ENCODE data around the gene DPP10.

Gene DPP10

DNA sequence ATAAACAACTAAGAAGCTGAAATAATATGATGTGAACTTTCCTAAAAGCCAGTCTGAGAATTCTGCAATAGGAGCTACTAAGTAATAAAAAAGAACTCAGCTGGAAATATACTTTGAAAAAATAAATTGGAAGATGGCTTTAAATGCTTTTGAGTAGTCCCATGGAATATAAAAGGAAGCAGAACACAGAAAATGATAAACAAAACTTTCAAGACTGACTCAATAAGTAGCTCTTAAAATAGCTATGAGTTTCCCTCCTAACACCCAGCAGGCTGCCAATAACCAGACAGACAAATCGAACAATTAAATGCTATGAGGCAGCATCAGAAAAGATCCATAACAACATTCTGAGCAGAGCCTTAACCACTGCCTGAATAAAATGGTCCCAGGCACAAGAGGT, 319.9 kb downstream of the DPP10 start:
- no peaks in the 10 kb centered on the region for H4K20me1 ChIP-seq (ENCODE audit: insufficient read depth, low read length)
- no peak overlapping the region for H3K4me3 ChIP-seq (ENCODE audit: low read depth in 1 of 2, low read length in 2 of 2)
- no peak for ATAC-seq (ENCODE audit: insufficient read depth, low read depth)

DNA sequence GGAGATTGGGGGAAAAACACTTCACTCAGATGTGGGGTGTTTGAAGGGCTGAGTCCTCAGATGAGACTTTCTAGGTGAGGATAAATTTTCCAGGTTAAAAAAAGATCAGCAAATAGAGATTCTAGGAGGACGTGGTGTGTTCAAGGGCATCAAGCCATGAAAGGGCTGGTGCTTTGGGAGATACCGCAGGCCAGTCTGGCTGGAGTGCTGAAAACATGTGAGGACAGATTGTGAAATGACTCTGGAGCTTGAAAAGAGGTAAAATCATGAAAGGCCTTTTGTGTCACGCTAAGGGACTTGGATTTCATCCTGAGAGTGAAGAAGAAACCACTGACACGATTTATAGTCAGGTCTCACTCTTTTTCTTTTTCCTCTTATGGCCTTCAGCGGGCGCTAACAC, 320.5 kb downstream of the DPP10 start:
- H3K4me1 ChIP-seq (ENCODE audit: insufficient read depth, low read length), result no peaks in the 10 kb centered on the region
- no peaks in the 10 kb centered on the region for H3K36me3 ChIP-seq (ENCODE audit: insufficient read depth, low read length)
- no peak overlapping the region for H3K4me3 ChIP-seq (ENCODE audit: low read depth in 1 of 2, low read length in 2 of 2)
- DNase-seq, result no peak
- H3K79me2 ChIP-seq (ENCODE audit: insufficient read depth, low read length), result no peaks in the 10 kb centered on the region
- no peaks in the 10 kb centered on the region for H4K20me1 ChIP-seq (ENCODE audit: insufficient read depth, low read length)
- no peak overlapping the region for H3K9ac ChIP-seq (ENCODE audit: low read depth, low read length)
- no peak overlapping the region for H2AFZ ChIP-seq (ENCODE audit: low read depth, low read length)
- H3K4me2 ChIP-seq (ENCODE audit: insufficient read depth, low read length), result no peak overlapping the region
- H3K9me3 ChIP-seq (ENCODE audit: insufficient read depth, low read length, severe bottlenecking), result no peaks in the 10 kb centered on the region
- no peak for ATAC-seq (ENCODE audit: insufficient read depth, low read depth)
- H3K27ac ChIP-seq (ENCODE audit: low read length), result no peak overlapping the region
- TF ChIP-seq, protein P1, sequence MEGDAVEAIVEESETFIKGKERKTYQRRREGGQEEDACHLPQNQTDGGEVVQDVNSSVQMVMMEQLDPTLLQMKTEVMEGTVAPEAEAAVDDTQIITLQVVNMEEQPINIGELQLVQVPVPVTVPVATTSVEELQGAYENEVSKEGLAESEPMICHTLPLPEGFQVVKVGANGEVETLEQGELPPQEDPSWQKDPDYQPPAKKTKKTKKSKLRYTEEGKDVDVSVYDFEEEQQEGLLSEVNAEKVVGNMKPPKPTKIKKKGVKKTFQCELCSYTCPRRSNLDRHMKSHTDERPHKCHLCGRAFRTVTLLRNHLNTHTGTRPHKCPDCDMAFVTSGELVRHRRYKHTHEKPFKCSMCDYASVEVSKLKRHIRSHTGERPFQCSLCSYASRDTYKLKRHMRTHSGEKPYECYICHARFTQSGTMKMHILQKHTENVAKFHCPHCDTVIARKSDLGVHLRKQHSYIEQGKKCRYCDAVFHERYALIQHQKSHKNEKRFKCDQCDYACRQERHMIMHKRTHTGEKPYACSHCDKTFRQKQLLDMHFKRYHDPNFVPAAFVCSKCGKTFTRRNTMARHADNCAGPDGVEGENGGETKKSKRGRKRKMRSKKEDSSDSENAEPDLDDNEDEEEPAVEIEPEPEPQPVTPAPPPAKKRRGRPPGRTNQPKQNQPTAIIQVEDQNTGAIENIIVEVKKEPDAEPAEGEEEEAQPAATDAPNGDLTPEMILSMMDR (IDR thresholded peaks at IDR 0.05; ENCODE audit: borderline replicate concordance, extremely low read depth, low read length, poor library complexity, severe bottlenecking), result no peak
- no peak for TF ChIP-seq EZH2 (IDR thresholded peaks at IDR 0.05; ENCODE audit: borderline replicate concordance, low read depth, low read length, severe bottlenecking)
- H3K27me3 ChIP-seq (ENCODE audit: insufficient read depth, low read length, poor library complexity), result no peaks in the 10 kb centered on the region

More for the DNA sequence above, 319.9 kb downstream of the DPP10 start:
- Histone ChIP-seq H3K4me2 (ENCODE audit: insufficient read depth, low read length) (no peak overlapping the region), H3K9ac (ENCODE audit: low read depth, low read length) (no peak overlapping the region), H3K79me2 (ENCODE audit: insufficient read depth, low read length) (no peaks in the 10 kb centered on the region), H3K9me3 (ENCODE audit: insufficient read depth, low read length, severe bottlenecking) (no peaks in the 10 kb centered on the region), H2AFZ (ENCODE audit: low read depth, low read length) (no peak overlapping the region), H3K4me1 (ENCODE audit: insufficient read depth, low read length) (no peaks in the 10 kb centered on the region), H3K27ac (ENCODE audit: low read length) (no peak overlapping the region), H3K27me3 (ENCODE audit: insufficient read depth, low read length, poor library complexity) (no peaks in the 10 kb centered on the region), H3K36me3 (ENCODE audit: insufficient read depth, low read length) (no peaks in the 10 kb centered on the region)
- TF ChIP-seq EZH2 (IDR thresholded peaks at IDR 0.05; ENCODE audit: borderline replicate concordance, low read depth, low read length, severe bottlenecking), result no peak
- TF ChIP-seq, protein P1 (IDR thresholded peaks at IDR 0.05; ENCODE audit: borderline replicate concordance, extremely low read depth, low read length, poor library complexity, severe bottlenecking), result no peak
- DNase-seq, result no peak

DNA sequence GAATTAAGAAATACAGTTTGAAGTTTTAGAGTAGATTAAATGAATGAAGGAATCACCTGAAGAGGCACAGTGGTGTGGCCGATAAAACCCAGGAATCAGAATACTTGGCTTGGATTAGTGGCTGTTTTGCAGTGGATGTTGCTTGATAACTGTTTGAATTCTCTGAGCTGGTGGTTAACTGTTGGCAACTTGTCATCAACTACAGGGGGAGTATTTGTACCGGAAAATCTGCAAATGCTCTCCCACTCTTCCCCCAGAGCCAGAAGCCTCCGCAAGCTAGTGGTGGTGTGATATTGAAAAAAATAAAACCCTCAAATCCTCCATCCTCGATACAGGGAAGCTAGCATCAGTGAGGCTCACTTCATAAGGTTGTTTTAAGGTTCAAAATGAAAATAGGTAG, 326.7 kb downstream of the DPP10 start:
- DNase-seq (no peak), ATAC-seq (ENCODE audit: insufficient read depth, low read depth) (no peak)
- Histone ChIP-seq H3K4me2 (ENCODE audit: insufficient read depth, low read length) (no peak overlapping the region), H2AFZ (ENCODE audit: low read depth, low read length) (no peak overlapping the region), H4K20me1 (ENCODE audit: insufficient read depth, low read length) (no peaks in the 10 kb centered on the region), H3K4me3 (ENCODE audit: low read depth in 1 of 2, low read length in 2 of 2) (no peak overlapping the region), H3K9me3 (ENCODE audit: insufficient read depth, low read length, severe bottlenecking) (no peaks in the 10 kb centered on the region), H3K27me3 (ENCODE audit: insufficient read depth, low read length, poor library complexity) (no peaks in the 10 kb centered on the region), H3K36me3 (ENCODE audit: insufficient read depth, low read length) (no peaks in the 10 kb centered on the region), H3K4me1 (ENCODE audit: insufficient read depth, low read length) (no peaks in the 10 kb centered on the region), H3K27ac (ENCODE audit: low read length) (no peak overlapping the region), H3K79me2 (ENCODE audit: insufficient read depth, low read length) (no peaks in the 10 kb centered on the region), H3K9ac (ENCODE audit: low read depth, low read length) (no peak overlapping the region)
- no peak for TF ChIP-seq EZH2 (IDR thresholded peaks at IDR 0.05; ENCODE audit: borderline replicate concordance, low read depth, low read length, severe bottlenecking)
- TF ChIP-seq, protein P1 (IDR thresholded peaks at IDR 0.05; ENCODE audit: borderline replicate concordance, extremely low read depth, low read length, poor library complexity, severe bottlenecking), result no peak

DNA sequence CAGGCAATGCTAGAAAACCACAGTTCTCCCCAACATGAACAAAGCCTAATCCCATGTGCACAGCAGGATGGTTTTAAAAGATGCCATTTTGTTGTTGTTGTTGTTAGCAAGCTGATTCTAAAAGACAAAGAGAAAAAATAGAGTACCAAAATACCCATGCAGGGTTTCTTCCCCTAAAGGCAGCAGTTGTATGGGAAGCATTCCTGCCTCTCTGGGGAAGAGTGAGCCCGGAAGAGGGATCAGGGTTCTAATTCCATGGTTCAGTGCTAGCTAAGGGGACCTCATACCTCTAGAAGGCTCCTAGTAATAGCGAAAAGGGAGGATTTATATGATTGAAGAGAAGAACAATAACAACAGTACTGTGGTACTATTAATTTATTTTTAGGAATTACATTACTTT, 327.6 kb downstream of the DPP10 start:
- H3K4me1 ChIP-seq (ENCODE audit: insufficient read depth, low read length), result no peaks in the 10 kb centered on the region
- DNase-seq (no peak), ATAC-seq (ENCODE audit: insufficient read depth, low read depth) (no peak)
- H2AFZ ChIP-seq (ENCODE audit: low read depth, low read length), result no peak overlapping the region
- H3K9me3 ChIP-seq (ENCODE audit: insufficient read depth, low read length, severe bottlenecking), result no peaks in the 10 kb centered on the region
- no peaks in the 10 kb centered on the region for H4K20me1 ChIP-seq (ENCODE audit: insufficient read depth, low read length)
- no peak overlapping the region for H3K27ac ChIP-seq (ENCODE audit: low read length)
- no peak overlapping the region for H3K4me3 ChIP-seq (ENCODE audit: low read depth in 1 of 2, low read length in 2 of 2)
- H3K9ac ChIP-seq (ENCODE audit: low read depth, low read length), result no peak overlapping the region
- H3K4me2 ChIP-seq (ENCODE audit: insufficient read depth, low read length), result no peak overlapping the region
- H3K36me3 ChIP-seq (ENCODE audit: insufficient read depth, low read length), result no peaks in the 10 kb centered on the region
- H3K79me2 ChIP-seq (ENCODE audit: insufficient read depth, low read length), result no peaks in the 10 kb centered on the region
- no peak for TF ChIP-seq EZH2 (IDR thresholded peaks at IDR 0.05; ENCODE audit: borderline replicate concordance, low read depth, low read length, severe bottlenecking)
- TF ChIP-seq, protein P1 (IDR thresholded peaks at IDR 0.05; ENCODE audit: borderline replicate concordance, extremely low read depth, low read length, poor library complexity, severe bottlenecking), result no peak
- H3K27me3 ChIP-seq (ENCODE audit: insufficient read depth, low read length, poor library complexity), result no peaks in the 10 kb centered on the region

Measured in DND-41 (cell line).